HG03039 (cell line): Measurements from ENCODE around the gene MARCHF4.
"Not testable (repeated sequence)": the region's sequence is repeated elsewhere in the genome, so short reads cannot be mapped to it uniquely, and the experiment has no call there.

Source experiments
- ATAC-seq: cut with Tn5 transposase; IDR thresholded peaks from one replicate; pipeline ENCODE4 v1.9.1; 2021; ENCODE audit warnings: mild to moderate bottlenecking, moderate library complexity; ENCODE audit not compliant: unreplicated experiment

The MARCHF4 gene

GRCh38 chr2:216392018-216392562, 19.8 kb upstream of the MARCHF4 start:
- no peak for ATAC-seq

- ATAC-seq, result no peak
Measured at GRCh38 chr2:216391401-216391800, 19.1 kb upstream of the MARCHF4 start.

- no peak for ATAC-seq
Measured at GRCh38 chr2:216389570-216389969, 17.3 kb upstream of the MARCHF4 start.

DNA sequence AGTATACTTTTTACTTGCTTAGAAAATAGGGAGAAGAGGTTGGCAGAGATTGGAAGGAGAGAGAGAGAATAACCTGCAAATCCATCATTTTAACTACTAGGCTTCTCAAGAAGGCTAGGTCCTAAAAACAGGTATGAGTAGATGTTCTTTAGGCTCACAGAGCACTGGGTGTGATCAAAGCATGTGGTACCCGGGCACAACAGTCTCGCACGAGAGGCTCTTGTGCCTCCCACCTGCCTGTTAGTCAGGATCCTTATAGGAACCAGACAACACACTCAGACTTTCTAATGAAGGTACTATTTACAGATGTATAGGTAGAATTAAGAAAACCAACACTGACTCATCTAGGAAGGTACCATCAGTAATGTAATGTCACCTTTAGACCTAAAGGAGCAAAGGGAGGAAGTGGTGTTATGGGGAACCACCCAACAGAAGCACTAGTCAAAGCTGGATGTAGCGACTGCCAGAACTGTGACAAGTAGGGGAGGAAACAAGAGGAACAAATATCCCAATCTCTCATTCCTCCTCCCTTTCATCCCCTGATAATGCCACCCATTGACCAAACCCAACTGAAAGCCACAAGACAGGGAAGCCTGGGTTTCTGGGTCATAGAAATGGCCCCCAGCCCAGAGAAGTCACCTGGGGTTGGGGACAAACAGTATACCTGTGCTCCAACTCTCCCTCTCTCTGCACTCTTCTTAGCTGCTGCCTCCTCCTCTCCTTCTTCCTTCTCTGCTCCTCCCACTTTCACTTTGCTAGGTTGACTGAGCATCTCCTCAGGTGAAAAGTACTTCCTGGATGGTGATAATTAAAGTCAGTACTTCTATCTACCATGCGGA, 16.0 kb upstream of the MARCHF4 start:
- ATAC-seq, result no peak

DNA sequence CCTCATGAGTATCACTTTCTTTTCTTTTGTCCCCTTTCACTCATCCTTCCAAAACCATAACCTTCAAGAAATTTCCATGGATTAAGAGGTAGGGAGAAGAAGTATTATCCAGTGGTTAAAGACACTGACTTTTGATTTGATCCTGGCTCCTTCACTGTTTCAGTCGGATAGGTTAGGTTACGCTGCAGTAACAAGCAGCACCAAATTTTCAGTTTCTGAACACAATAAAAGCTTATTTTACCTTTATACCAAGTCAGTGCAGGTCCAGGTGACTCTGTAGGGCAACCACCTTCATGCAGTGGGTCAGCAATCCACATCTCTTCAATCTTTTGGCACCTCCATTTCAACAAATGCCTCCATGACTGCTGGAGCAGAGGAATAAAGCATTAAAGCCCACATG, 15.0 kb upstream of the MARCHF4 start:
- no peak for ATAC-seq

- ATAC-seq, result no peak
Measured at GRCh38 chr2:216385478-216385877, 13.2 kb upstream of the MARCHF4 start.

DNA sequence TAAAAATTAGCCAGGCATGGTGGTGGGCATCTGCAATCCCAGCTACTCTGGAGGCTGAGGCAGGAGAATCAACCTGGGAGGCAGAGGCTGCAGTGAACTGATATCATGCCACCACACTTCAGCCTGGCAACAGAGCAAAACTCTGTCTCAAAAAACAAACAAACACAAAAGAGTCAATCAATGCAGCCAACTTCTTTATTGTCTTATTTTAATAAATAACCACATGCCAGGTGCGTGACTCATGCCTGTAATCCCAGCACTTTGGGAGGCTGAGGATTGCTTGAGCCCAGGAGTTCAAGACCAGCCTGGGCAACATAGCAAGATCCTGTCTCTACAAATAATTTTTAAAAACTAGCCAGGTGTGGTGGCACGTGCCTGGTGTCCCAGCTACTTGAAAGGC, 12.1 kb upstream of the MARCHF4 start:
- ATAC-seq, result not testable (repeated sequence)

DNA sequence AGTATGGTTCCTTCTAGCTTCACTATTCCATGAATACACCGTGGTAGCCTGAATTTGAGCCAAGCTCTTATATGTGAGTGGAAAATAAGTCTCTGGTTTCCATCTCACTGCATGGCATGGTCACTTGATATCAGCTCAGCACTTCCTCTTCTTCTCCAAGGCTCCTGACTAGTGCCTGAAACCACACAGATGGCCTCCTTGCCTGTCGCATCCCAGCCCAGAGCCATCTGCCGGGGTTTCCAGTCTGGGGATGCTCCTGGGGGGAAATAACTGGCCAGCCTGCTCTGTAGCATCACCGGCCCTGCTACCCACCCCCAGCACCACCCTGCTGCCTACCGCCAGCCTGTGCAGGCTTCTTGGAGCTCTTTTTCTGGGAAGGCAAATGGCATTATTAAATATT, 7.7 kb upstream of the MARCHF4 start:
- no peak for ATAC-seq

DNA sequence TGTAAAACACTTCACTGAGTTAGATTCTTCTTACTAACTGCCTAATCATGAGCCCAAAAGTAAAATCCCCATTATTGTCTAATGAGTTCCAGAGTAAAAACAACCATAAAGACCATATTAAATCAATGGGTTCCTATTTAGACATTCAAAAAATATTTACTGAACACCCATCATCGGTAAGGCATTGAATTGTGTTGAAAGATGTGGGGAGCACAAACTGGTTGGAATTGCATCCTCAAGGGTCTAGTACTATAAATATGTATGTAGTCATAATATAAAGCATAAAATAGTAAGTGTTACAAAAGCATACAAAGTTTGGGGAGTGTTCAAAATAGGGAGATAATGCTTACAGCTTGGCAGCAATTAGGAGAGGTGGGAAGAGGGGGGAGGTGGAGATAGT, 3.0 kb upstream of the MARCHF4 start:
- no peak for ATAC-seq

GRCh38 chr2:216373896-216374295, 1.6 kb upstream of the MARCHF4 start:
- ATAC-seq, result no peak

DNA sequence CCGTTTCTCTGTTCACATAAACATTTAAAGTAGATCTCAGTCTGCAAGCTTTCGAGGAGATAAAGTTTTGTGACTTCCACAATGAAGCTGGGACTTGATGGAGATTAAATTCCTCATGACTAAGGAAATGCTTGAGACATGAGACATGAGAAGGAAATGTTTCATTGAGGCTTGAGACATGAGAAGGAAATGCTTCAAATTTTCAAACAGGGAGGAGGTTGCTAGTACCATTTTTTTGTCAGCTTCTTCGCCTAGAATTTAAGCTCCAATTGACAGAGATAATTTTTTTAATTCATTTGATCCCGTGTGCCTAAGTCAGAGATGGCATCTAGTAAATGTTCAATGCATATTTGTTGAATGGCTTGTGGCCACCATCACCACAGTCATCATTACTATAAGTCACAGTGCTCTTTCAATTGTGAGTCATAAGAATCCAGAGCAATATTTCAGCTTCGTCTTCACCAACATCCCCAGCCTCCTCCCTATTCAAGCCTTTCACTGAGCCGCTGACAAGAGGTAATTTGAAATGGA, 543 bp upstream of the MARCHF4 start:
- ATAC-seq, result no peak

DNA sequence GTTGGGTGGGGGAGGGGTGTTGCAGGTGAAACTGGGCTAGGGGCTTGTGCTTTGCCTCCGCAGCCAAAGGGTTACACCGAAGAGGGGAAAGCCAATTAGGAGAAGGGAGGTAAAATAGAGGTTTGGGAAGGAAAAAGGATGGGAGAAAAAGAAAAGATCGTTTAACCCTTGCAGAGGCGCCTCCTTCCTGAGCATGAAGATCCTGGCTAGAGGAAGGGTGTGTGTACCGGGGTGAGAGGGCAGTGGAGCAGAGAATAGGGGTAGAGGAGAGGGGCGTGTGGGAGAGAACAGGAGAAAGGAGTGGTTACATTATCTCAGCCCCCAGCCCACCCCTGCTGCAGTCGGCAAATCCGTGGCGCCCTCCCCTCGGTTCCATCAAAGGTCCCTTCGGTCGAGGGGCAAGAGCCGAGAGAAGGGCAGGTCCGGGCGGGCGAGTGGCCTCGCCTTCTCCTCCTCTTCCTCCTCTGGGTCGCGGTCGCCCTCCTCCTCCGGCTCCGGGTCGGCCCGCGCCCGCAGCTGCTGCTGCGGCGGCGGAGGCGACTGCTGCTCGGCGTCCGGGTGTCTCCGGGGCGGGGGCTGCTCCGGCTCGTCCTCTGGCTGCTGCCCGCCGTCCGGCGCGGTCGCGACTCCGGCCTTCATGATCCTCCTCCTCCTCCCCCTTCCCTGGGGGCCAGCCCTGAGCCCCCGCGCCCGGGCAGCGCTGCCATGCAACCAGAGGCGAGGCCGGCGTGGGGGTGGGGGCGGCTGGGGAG, 1.1 kb downstream of the MARCHF4 start:
- ATAC-seq, result no peak

GRCh38 chr2:216369821-216370220, 2.5 kb downstream of the MARCHF4 start:
- no peak for ATAC-seq

DNA sequence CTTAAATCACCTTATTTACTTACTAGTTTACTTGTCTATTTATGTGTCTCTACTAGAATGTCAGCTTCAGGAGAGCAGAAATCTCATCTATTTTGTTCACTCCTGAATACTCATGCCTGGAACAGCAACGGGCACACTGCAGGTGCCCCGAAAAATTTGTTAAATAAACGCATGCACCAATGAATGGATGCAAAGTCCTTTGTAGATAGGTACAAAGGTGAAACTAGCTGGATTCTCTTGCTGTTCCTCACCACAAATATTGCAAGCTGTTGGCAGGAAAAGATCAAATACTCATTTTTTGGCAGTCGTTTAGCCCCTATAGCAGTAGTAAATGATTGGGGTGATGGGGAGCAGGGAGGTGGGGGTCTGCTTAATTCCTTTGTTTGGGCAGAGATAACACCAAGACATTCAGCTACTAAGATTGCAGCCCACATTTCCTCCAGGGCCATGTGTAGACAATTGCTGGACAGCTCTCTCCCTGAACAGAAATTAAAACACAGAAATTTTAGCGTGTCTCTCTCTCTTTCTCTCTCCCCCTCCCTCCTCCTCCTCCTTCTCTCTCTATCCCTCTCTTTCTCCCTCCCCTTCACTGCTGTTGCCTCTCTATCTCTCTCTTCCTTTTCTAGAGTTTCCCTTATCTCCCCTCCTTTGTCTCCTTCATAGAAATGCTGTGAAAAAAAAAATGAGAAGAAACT, 5.4 kb downstream of the MARCHF4 start:
- ATAC-seq, result no peak

DNA sequence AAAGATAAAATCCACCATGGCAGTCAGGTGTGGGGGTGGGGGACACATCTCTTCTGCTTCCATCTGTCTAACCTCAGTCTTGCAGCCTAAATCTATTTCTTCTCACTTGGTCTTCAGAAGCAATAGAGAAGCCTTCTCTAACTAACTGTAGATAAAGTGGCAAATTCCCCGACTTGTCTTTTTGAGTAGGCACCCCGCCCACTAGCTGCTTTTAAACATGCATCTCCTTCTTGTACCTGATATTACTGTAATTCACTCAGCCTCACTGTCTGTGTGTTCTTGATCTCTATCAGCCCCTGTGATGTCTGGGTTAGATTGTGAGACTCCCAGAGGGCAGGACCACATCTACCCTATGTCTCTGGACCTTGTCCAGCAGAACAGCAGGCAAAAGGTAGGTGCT, 6.8 kb downstream of the MARCHF4 start:
- ATAC-seq, result no peak

GRCh38 chr2:216363221-216363620, 9.1 kb downstream of the MARCHF4 start:
- ATAC-seq, result no peak

DNA sequence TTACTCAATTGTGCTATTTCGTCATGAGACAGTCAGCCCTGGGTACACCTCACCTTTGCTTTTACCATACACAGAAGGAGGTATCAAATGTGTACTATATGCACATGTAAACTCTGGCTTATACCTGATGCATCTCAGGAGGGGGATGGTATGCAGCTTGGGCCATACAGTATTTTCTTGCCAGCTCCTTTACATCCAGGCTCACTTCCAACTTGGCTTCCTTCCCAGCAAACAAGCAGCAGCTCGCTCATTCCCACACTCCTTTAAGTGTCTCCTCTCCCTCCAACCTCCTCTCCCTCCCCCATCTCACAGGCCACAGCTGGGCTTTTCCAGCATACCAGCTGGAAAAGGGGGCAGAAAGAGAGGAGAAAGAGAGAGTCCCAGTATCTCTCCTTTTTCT, 9.6 kb downstream of the MARCHF4 start:
- no peak for ATAC-seq

GRCh38 chr2:216355711-216356110, 16.6 kb downstream of the MARCHF4 start:
- ATAC-seq, result no peak

DNA sequence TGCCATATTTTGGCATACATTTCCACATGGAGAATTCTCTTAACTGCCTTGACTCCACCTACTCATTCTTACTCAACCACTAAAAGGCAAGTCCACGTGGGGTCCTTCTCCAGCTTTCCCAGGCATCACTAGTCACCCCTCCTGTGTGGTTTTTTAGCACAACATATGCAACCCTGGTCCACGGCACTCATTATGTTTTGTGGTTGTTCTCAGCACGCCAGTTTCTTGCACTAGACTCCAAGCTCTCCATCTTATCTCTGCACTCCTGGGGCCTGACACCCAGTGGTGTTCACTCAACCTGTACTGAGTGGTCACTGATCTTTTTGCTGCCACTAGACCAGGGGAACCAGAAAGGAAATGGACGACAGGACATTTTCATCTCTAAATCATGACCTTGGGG, 18.0 kb downstream of the MARCHF4 start:
- ATAC-seq, result no peak

DNA sequence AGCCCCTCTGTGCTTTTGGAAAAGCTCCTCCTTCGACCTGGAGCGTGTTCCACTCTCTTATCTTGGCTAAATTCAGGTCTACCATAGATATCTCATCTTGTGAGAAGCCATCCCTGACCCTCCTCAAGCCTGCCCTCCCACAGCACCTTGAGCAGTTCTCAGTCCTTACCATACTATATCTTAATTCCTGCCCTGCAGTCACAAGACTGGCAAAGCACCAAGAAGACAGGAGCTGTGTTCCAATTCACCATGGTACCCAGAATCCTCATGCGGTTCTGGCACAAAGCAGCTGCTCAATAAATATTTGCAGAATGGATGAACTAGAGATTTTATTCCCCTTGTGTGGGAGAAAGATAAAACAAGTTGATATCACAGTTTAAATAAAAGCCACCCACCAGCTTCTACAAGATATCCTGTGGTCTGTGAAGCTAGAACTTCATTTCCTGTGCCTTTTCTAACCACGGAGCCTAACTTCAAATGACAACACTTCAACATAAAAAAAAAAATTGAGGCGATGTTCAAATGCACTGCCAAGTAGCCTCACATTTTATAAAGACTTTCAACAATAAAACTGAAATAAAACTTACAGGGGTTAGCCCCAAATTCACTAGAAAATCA, 19.5 kb downstream of the MARCHF4 start:
- no peak for ATAC-seq
